Measurements from ENCODE around the gene DNAI2.

DNA sequence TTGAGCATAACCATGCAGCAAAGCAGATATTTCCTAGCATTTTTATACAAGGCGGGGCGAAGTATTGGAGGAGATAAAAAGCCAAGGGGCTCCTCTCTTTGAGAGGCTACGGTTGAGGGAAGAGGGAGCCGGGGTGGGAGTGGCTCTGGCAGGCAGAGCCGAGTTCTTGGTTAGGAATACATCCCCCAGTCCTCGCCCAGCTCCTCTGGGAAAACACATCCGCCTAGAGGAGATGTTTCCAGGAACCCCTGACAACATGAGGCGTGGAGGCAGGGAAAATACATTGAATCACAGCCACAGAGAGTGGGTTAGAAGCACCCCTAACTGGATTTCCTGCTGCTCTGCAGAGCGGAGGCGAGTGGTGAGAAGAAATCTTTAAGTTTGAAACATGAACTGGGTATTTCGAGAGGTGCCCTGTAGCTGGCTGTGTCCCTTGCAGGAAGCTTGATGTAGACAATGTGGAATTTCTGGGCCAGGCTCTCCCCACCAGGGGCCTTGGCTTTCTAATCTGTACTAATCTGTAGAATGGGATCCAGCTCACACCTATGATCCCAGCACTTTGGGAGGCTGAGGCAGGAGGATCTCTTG lies 33.3 kb upstream of the DNAI2 start:
- TF ChIP-seq, protein P1, sequence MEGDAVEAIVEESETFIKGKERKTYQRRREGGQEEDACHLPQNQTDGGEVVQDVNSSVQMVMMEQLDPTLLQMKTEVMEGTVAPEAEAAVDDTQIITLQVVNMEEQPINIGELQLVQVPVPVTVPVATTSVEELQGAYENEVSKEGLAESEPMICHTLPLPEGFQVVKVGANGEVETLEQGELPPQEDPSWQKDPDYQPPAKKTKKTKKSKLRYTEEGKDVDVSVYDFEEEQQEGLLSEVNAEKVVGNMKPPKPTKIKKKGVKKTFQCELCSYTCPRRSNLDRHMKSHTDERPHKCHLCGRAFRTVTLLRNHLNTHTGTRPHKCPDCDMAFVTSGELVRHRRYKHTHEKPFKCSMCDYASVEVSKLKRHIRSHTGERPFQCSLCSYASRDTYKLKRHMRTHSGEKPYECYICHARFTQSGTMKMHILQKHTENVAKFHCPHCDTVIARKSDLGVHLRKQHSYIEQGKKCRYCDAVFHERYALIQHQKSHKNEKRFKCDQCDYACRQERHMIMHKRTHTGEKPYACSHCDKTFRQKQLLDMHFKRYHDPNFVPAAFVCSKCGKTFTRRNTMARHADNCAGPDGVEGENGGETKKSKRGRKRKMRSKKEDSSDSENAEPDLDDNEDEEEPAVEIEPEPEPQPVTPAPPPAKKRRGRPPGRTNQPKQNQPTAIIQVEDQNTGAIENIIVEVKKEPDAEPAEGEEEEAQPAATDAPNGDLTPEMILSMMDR (IDR thresholded peaks at IDR 0.05), result no peak
- no peak for TF ChIP-seq TP53 (CRISPR knock-in tag; IDR thresholded peaks at IDR 0.05)
- TF ChIP-seq HOXA7 (CRISPR knock-in tag; IDR thresholded peaks at IDR 0.05), result no peak
- no peak for TF ChIP-seq EHMT2 (IDR thresholded peaks at IDR 0.05; ENCODE audit: low read depth)
- TF ChIP-seq, protein P2, sequence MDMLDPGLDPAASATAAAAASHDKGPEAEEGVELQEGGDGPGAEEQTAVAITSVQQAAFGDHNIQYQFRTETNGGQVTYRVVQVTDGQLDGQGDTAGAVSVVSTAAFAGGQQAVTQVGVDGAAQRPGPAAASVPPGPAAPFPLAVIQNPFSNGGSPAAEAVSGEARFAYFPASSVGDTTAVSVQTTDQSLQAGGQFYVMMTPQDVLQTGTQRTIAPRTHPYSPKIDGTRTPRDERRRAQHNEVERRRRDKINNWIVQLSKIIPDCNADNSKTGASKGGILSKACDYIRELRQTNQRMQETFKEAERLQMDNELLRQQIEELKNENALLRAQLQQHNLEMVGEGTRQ (IDR thresholded peaks at IDR 0.05), result no peak
- no peak for TF ChIP-seq RAD21 (conservative IDR thresholded peaks at IDR 0.05 in 1 of 2, IDR thresholded peaks at IDR 0.05 in 1 of 2)
- TF ChIP-seq CBX2 (IDR thresholded peaks at IDR 0.05; ENCODE audit: borderline replicate concordance, low read depth), result no peak
- TF ChIP-seq MAZ (IDR thresholded peaks at IDR 0.05; ENCODE audit: borderline replicate concordance, low read depth, low read length), result no peak
- TF ChIP-seq RFX5 (IDR thresholded peaks at IDR 0.05), result no peak
- no peak for TF ChIP-seq POLR2AphosphoS2 (conservative IDR thresholded peaks at IDR 0.05; ENCODE audit: low read length)
